Activated CD8-positive, alpha-beta memory T cell treated with anti-CD3 and anti-CD28 coated beads, Interleukin-2, amount 50 U/mL, for 4 hours (primary cell): ENCODE results near the gene FAM72B.
"Not testable (repeated sequence)": the region's sequence is repeated elsewhere in the genome, so short reads cannot be mapped to it uniquely, and the experiment has no call there.

ENCODE experiments used
- DNase-seq: peaks from one replicate; pipeline ENCODE4 v3.0.0-alpha.2; 2020

The FAM72B gene

DNA sequence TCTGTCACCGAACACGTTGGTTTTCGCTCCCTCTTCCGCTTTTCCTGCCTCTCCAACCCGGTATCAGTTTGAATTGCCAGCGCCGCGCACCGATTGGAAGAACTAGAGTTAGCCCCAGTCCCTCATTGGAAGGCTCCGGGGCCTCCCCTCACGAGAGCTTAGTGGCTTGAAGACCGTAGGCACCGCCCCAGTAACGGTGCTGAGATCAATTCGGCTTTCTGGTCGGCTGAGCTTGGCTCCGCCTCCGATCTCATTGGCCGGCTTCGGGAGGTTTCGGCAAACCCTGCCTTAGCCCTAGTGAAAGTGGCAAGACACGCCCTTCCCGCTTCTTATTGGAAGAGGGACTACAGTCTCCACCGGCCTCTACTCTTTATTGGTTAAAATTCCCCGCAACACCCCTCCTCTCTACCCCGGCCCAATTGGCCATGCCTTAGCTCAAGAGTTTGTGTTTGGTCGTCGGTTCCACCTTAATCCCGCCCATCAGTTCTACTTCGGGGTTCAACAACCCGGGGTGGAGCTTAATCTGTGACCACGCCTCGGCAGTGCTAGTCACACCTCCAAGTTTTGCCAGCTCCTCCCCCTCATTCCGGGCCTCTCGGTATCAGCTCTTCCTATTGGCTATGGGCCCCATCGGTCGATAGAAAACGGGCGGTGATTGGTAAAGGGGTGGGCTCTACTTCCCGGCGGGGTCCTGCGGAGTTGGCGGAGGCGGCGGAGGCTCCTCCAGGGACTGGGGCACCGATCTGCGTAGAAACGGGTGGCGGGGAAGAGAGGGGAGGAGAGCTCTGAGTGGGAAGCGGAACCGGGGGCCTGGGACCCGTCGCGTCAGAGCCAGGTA lies at the start of gene FAM72B, which contains the start of gene SRGAP2C:
FAM72B (minus strand) TSS at position 51 of the 838 bp plus-strand sequence. CDS start 851 bp downstream, outside the sequence.
SRGAP2C (plus strand) TSS at position 686 of the 838 bp plus-strand sequence. CDS start 2,472 bp downstream, outside the sequence.
- peak; percentile 82 for DNase-seq

DNA sequence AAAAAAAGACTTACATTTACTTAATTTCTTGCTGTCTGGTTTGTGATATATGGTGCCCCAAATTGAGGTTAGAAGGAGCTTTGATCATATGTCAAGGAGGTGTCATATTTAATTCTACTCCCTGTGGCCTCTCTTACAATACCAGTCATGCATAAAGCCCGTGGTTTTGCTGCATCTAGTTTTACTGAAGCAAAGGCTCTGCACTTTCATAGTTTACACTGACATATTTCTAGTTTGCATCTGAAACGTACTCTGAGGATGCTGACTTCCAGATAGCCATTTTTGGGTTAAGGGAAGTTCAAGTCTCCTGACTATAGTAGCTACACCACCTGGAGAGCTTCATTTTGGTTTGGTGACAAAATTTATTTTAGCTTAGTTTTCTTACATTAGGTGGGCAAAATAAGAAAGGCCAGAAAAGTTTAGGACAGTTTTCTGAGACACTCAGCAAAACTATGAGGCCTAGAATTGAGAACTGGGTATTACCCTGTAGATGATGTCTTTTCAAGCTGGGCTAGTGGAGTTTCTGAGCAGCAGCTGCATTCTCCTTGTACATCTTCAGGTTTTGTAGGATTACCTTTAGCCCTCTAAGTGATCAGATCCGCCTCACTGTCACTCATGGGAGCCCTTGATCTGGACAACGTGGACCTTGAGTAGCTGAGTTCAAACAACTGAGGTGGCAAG lies 48.4 kb upstream of the FAM72B start:
- DNase-seq: not testable (repeated sequence)

DNA sequence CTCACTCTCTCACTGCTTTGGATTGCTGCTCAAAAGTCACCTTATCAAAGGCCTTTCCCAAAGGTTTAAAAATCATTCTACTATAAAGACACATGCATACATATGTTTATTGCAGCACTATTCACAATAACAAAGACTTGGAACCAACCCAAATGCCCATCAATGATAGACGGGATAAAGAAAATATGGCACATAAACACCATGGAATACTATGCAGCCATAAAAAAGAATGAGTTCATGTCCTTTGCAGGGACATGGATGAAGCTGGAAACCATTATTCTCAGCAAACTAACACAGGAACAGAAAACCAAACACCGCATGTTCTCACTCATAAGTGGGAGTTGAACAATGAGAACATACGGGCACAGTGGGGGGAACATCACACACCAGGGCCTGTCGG lies 46.5 kb upstream of the FAM72B start:
- not testable (repeated sequence) for DNase-seq

GRCh38 chr1:121227544-121228330 lies 43.6 kb upstream of the FAM72B start:
- not testable (repeated sequence) for DNase-seq

DNA sequence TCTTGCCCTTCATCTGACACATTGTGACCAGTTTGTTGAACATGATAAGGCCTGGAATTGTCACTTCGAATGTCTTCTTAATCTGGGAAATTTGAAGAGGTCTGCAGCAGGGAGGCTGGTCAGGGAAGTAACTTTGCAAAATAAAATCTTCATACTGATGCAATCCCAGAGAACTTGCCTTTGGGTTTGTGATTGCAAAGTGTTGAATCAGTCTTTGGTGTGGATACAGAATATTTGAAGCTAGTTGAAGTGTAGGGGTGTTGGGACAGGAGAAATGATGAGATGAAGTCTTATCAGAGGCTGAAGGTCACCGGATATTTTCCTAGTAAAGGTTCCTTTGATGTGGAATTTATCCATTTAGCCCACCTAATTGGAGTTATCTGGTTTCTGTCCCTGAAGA lies 42.8 kb upstream of the FAM72B start:
- not testable (repeated sequence) for DNase-seq

GRCh38 chr1:121226295-121226904 lies 42.3 kb upstream of the FAM72B start:
- DNase-seq: not testable (repeated sequence)

GRCh38 chr1:121224714-121225113 lies 40.6 kb upstream of the FAM72B start:
- DNase-seq: not testable (repeated sequence)

- not testable (repeated sequence) for DNase-seq
Measured at GRCh38 chr1:121221770-121222169, 37.6 kb upstream of the FAM72B start.

DNA sequence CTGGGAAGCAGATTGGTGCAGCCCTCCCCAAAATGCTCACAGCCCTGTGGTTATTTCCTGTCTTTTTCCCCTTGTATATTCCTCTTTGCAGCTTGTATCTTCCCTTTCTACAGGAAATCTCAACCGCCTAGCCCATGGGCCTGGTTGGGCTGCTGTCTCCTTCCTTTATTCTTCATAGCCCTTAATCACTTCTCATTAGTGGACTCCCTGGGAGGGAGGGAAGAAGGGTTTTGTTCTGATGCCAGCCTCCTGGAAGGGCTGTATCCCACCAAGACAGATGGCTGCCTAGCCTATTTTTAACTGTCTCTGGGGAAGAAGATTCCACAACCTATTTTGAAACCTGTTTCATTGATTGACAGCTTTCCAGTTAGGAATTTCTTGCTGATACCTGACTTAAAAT lies 32.5 kb upstream of the FAM72B start:
- DNase-seq: not testable (repeated sequence)

DNA sequence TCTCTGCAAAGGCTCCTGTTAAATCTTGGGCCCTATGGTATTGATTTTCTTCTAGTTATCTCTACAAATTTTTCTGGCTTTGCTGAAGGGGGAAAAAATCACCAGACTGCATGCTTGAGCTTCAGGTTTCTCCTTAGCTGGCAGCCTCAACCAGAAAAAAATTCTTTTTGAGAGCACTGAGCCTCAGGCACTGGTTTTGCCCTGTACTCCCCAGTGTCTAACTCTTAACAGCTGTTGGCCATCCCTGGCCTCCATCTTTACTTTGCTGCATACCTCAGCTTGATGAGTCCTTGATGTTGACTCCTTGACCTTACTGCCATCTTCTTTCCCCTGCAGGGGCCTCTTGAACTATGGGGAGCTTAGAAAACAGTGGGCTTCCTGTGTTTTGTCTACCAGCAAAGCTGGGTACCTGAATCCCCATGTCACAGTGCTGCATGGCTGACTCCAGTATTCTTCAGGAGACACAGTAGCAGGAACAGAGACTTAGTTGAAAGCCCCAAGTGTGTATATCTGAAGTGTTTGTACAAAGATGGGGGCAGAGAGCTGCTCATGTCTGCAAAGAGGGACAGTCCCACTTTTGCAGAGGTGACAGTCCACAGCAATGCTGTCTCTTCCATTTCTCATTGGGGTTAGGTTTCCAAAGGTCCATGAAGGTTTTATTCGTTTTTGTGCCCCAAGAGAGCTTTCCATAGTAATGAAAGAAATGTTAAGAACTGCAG lies 31.7 kb upstream of the FAM72B start:
- DNase-seq: not testable (repeated sequence)

DNA sequence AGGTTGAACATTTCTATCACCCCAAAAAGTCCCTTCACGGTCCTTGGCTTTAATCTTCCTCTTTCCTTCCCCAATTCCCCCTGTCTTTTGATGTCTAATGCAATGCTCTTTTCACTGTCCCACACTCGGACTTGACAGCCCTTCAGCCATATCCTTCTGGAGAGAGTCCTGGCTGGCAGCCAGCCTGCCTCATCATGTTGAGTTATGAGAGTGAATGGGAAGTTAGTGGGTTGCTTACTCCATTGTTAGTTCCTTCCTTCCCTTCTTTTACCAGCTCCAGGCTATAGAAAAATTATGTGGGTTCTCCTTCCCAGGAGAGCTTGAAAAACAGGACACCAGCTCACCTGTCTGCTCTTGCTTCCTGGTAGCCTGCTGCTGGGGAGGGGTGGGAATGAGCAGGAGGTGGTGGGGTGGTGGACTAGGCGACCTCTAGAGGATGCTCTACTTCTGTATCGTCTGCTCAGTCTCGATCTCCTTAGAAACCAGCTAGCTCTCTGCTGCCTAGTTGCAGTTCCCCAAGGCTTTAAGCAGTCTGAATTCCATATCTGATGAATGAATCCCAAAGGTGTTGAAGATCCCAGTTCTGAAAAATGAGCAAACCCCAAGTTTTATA lies 30.5 kb upstream of the FAM72B start:
- DNase-seq: not testable (repeated sequence)

GRCh38 chr1:121213491-121213890 lies 29.4 kb upstream of the FAM72B start:
- DNase-seq: not testable (repeated sequence)

DNA sequence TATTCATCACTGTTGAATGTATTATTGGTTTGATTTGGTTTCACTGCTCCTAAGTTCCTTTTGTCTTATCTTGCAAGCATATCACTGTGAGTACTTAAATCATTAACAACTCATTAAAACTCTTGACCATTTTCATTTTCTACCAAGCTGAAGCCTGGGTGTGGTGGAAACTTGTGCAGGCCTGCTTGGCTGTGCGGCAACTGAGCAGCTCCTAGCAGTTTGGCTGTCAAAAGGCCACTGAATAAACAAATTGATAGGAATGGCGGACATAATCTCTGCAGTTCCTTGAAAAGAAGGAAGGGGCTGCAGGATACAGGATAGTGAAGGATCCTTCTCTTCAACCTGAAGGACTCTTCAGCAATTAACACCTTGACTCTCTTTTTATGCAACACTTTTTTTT lies 26.6 kb upstream of the FAM72B start:
- DNase-seq: not testable (repeated sequence)

GRCh38 chr1:121208375-121208774 lies 24.2 kb upstream of the FAM72B start:
- not testable (repeated sequence) for DNase-seq

- not testable (repeated sequence) for DNase-seq
Measured at GRCh38 chr1:121207328-121207727, 23.2 kb upstream of the FAM72B start.

DNA sequence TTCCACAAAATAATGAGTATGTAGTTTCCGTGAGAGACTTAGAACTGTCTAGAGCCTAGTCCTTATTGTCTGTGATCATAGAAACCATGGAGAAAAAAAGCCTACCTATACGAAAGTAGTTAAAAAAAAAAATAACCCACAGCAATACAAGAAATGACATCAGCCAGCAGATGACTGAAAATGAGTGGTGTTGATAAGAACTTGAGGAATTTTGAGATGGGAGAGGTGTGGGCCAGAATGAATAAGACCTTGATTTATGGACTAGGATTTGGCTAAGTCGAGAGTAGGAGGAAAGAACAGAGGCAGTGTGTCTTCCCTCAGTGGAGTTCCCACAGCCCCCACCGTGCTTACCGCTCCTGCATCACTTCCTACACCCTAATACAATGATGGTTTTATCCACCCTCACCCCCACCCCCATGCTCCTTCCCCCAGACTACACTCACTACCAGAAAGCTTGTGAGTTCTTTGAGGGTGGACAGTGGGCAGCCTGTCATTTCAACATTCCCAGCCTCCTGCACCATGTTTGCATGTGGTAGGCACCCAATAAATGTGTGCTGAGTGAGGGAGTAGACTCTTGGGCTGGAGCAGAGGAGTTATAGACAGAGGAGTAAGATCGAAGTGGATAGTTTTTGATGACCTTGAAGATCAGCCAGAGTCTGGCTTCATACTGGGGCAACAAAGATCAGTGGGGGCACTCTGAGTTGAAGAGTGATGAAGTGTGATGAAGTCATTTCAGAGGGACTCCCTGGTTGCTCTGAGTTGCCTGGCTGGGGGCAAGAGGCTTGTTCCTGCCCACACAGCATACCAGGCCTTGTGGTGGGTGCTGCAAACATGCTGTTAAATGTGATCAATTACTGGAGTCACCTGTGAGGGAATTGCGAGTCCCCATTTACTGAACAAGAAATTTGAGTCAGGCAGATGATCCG lies 21.9 kb upstream of the FAM72B start:
- not testable (repeated sequence) for DNase-seq

DNA sequence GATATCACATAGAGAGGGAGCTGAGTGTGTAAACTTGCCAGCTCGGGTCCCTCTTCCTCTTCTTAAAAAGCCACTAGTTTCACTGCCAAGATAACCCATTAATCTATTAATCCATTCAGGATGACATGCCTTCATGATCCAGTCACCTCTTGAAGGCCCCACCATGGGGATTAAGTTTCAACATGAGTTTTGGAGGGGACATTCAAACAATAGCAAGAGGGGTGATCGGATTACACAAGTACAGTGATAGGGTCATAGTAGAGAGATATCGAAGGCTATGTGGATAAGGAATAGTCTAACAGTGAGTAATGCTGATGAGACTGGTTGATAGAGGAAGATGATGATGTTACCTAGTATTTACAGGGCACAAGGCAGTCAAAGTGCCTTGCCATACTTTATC lies 18.8 kb upstream of the FAM72B start:
- DNase-seq: not testable (repeated sequence)

GRCh38 chr1:121200985-121201981 lies 17.1 kb upstream of the FAM72B start:
- DNase-seq: not testable (repeated sequence)

- DNase-seq: not testable (repeated sequence)
Measured at GRCh38 chr1:121200232-121200631, 16.1 kb upstream of the FAM72B start.
